HG02884 (cell line): ENCODE measurements around the gene ZCCHC24.

Source experiments
- ATAC-seq: cut with Tn5 transposase; IDR thresholded peaks from one replicate; pipeline ENCODE4 v1.9.1; 2021; ENCODE audit warnings: mild to moderate bottlenecking, moderate library complexity; ENCODE audit not compliant: unreplicated experiment

Gene ZCCHC24

GRCh38 chr10:79385804-79386531 lies 59.5 kb downstream of the ZCCHC24 start:
- no peak for ATAC-seq

GRCh38 chr10:79385392-79385795 lies 60.0 kb downstream of the ZCCHC24 start:
- no peak for ATAC-seq

- ATAC-seq = no peak
Observed at GRCh38 chr10:79384773-79385391, 60.5 kb downstream of the ZCCHC24 start.

GRCh38 chr10:79383974-79384606 lies 61.3 kb downstream of the ZCCHC24 start:
- ATAC-seq = no peak

GRCh38 chr10:79382491-79382941 lies 62.9 kb downstream of the ZCCHC24 start:
- no peak for ATAC-seq

- no peak for ATAC-seq
Observed at GRCh38 chr10:79381804-79382221, 63.6 kb downstream of the ZCCHC24 start.

- no peak for ATAC-seq
Observed at GRCh38 chr10:79380946-79381721, 64.3 kb downstream of the ZCCHC24 start.

GRCh38 chr10:79380125-79380945 lies 65.1 kb downstream of the ZCCHC24 start:
- no peak for ATAC-seq

- ATAC-seq = no peak
Observed at GRCh38 chr10:79379512-79380124, 65.8 kb downstream of the ZCCHC24 start.

GRCh38 chr10:79378647-79379511 lies 66.5 kb downstream of the ZCCHC24 start:
- no peak for ATAC-seq

- no peak for ATAC-seq
Observed at GRCh38 chr10:79378383-79378646, 67.1 kb downstream of the ZCCHC24 start.

- no peak for ATAC-seq
Observed at GRCh38 chr10:79377557-79378382, 67.7 kb downstream of the ZCCHC24 start.

GRCh38 chr10:79376751-79377556 lies 68.5 kb downstream of the ZCCHC24 start:
- ATAC-seq = no peak

- ATAC-seq = no peak
Observed at GRCh38 chr10:79376078-79376628, 69.3 kb downstream of the ZCCHC24 start.

GRCh38 chr10:79375321-79376077 lies 69.9 kb downstream of the ZCCHC24 start:
- ATAC-seq = no peak
